H9 (cell line): ENCODE measurements around the gene BTBD6. TPM values are rescaled to one million over a fixed set of nuclear protein-coding genes. Genes with fewer than 3 reads are reported as not detected.

Experiments used
- DNase-seq: peaks from one replicate; pipeline ENCODE4 v3.0.0-alpha.2; 2017
- H2AFZ ChIP-seq: one replicate; pipeline ENCODE4 v1.6.1; 2013; ENCODE audit warnings: mild to moderate bottlenecking, low read length, control low read depth, moderate library complexity
- H2AK5ac ChIP-seq: 2 replicates; pipeline ENCODE4 v1.6.1; 2013; ENCODE audit warnings: low read length, control low read depth, mixed read lengths; ENCODE audit not compliant: insufficient read length
- H2BK120ac ChIP-seq: one replicate; pipeline ENCODE4 v1.6.1; 2013; ENCODE audit warnings: low read depth, mild to moderate bottlenecking, low read length, control low read depth, inconsistent platforms; ENCODE audit not compliant: poor library complexity, severe bottlenecking
- H2BK12ac ChIP-seq: 2 replicates; pipeline ENCODE4 v1.6.1; 2013; ENCODE audit warnings: low read length, control low read depth, mixed read lengths, low read depth; ENCODE audit not compliant: insufficient read length
- H2BK15ac ChIP-seq: 2 replicates; pipeline ENCODE4 v1.6.1; 2013; ENCODE audit warnings: low read depth, low read length, control low read depth
- H2BK20ac ChIP-seq: one replicate; pipeline ENCODE4 v1.6.1; 2013; ENCODE audit warnings: low read depth, mild to moderate bottlenecking, low read length, control low read depth, inconsistent platforms; ENCODE audit not compliant: poor library complexity, severe bottlenecking
- H2BK5ac ChIP-seq: 2 replicates; pipeline ENCODE4 v1.6.1; 2013; ENCODE audit warnings: low read length, control low read depth, mixed read lengths; ENCODE audit not compliant: insufficient read length
- H3K14ac ChIP-seq: 2 replicates; pipeline ENCODE4 v1.6.1; 2013; ENCODE audit warnings: low read length, control low read depth; ENCODE audit not compliant: insufficient read depth
- H3K18ac ChIP-seq: 2 replicates; pipeline ENCODE4 v1.6.1; 2013; ENCODE audit warnings: low read depth, mild to moderate bottlenecking, mixed read lengths, low read length, control low read depth; ENCODE audit not compliant: insufficient read length
- H3K23ac ChIP-seq: 2 replicates; pipeline ENCODE4 v1.6.1; 2013; ENCODE audit warnings: low read length, control low read depth, mixed read lengths, low read depth; ENCODE audit not compliant: insufficient read length
- H3K23me2 ChIP-seq: 2 replicates; pipeline ENCODE4 v1.6.1; 2013; ENCODE audit warnings: low read depth, mild to moderate bottlenecking, mixed read lengths, low read length, control low read depth; ENCODE audit not compliant: insufficient read length, poor library complexity, severe bottlenecking
- H3K27ac ChIP-seq: 2 replicates; pipeline ENCODE4 v1.5.1; 2013; ENCODE audit warnings: low read length, control low read depth, mixed read lengths, low read depth; ENCODE audit not compliant: insufficient read length
- H3K27me3 ChIP-seq: 2 replicates; pipeline ENCODE4 v1.6.1; 2013; ENCODE audit warnings: low read length, control low read depth, inconsistent platforms; ENCODE audit not compliant: insufficient read depth
- H3K4ac ChIP-seq: 2 replicates; pipeline ENCODE4 v1.6.1; 2013; ENCODE audit warnings: low read depth, mild to moderate bottlenecking, control low read depth, inconsistent platforms, low read length, moderate library complexity
- H3K4me1 ChIP-seq: 2 replicates; pipeline ENCODE4 v1.6.1; 2013; ENCODE audit warnings: low read length, control low read depth, inconsistent platforms; ENCODE audit not compliant: insufficient read depth
- H3K4me2 ChIP-seq: 2 replicates; pipeline ENCODE4 v1.6.1; 2013; ENCODE audit warnings: low read length, control low read depth, mixed read lengths; ENCODE audit not compliant: insufficient read length, insufficient read depth
- H3K56ac ChIP-seq: 2 replicates; pipeline ENCODE4 v1.6.1; 2013; ENCODE audit warnings: low read depth, mild to moderate bottlenecking, mixed read lengths, low read length, control low read depth; ENCODE audit not compliant: insufficient read length
- H3K79me1 ChIP-seq: 2 replicates; pipeline ENCODE4 v1.6.1; 2013; ENCODE audit warnings: low read depth, mild to moderate bottlenecking, moderate library complexity, low read length, control low read depth, inconsistent platforms; ENCODE audit not compliant: insufficient read depth, poor library complexity, severe bottlenecking
- H3K79me2 ChIP-seq: 2 replicates; pipeline ENCODE4 v1.6.1; 2013; ENCODE audit warnings: low read length, control low read depth, inconsistent platforms; ENCODE audit not compliant: insufficient read depth
- H3K9ac ChIP-seq: 2 replicates; pipeline ENCODE4 v1.6.1; 2013; ENCODE audit warnings: low read length, control low read depth, mixed read lengths; ENCODE audit not compliant: insufficient read length; ENCODE audit errors: extremely low read depth
- H3K9me3 ChIP-seq: one replicate; pipeline ENCODE4 v1.6.1; 2013; ENCODE audit warnings: low read depth, low read length, inconsistent platforms; ENCODE audit not compliant: control insufficient read depth
- H3T11ph ChIP-seq: one replicate; pipeline ENCODE4 v1.6.1; 2013; ENCODE audit warnings: mild to moderate bottlenecking, low read length, control low read depth, inconsistent platforms
- H4K20me1 ChIP-seq: one replicate; pipeline ENCODE4 v1.6.1; 2013; ENCODE audit not compliant: control insufficient read depth, insufficient read length, insufficient read depth
- H4K5ac ChIP-seq: 2 replicates; pipeline ENCODE4 v1.6.1; 2013; ENCODE audit warnings: low read depth, mild to moderate bottlenecking, mixed read lengths, low read length, control low read depth; ENCODE audit not compliant: insufficient read length
- H4K8ac ChIP-seq: replicated peaks from 2 replicates; pipeline ENCODE4 v1.6.1; 2013; ENCODE audit warnings: low read length, control low read depth, mixed read lengths, low read depth; ENCODE audit not compliant: insufficient read length
- H4K91ac ChIP-seq: 2 replicates; pipeline ENCODE4 v1.6.1; 2013; ENCODE audit warnings: low read depth, mild to moderate bottlenecking, moderate library complexity, mixed read lengths, low read length, control low read depth; ENCODE audit not compliant: insufficient read length
- H3K27ac Mint-ChIP-seq, 3 experiments: 2 replicates in 2 of 3; 3 replicates in 1 of 3; pipeline ENCODE4 v1.8.0; 2020 to 2021; ENCODE audit warnings: mixed read lengths in 3 of 3, mild to moderate bottlenecking in 1 of 3, moderate library complexity in 1 of 3
- H3K27me3 Mint-ChIP-seq: 2 replicates; pipeline ENCODE4 v1.8.0; 2021; ENCODE audit warnings: low read depth, mild to moderate bottlenecking, moderate library complexity, mixed read lengths
- H3K36me3 Mint-ChIP-seq, 3 experiments: 2 replicates in 2 of 3; 3 replicates in 1 of 3; pipeline ENCODE4 v1.8.0; 2020 to 2021; ENCODE audit warnings: low read depth in 3 of 3, mixed read lengths in 3 of 3; ENCODE audit not compliant: insufficient read depth in 1 of 3
- H3K4me1 Mint-ChIP-seq, 2 experiments: 2 replicates each; pipeline ENCODE4 v1.8.0; 2020; ENCODE audit warnings: mixed read lengths in 2 of 2
- H3K4me3 Mint-ChIP-seq, 2 experiments: 2 replicates in 1 of 2; 3 replicates in 1 of 2; pipeline ENCODE4 v1.8.0; 2020 to 2021; ENCODE audit warnings: mild to moderate bottlenecking in 2 of 2, mixed read lengths in 2 of 2, moderate library complexity in 1 of 2
- H3K9me3 Mint-ChIP-seq, 2 experiments: 2 replicates in 1 of 2; 3 replicates in 1 of 2; pipeline ENCODE4 v1.8.0; 2020; ENCODE audit warnings: mild to moderate bottlenecking in 2 of 2, mixed read lengths in 2 of 2, moderate library complexity in 1 of 2
- WGBS: extraction: QIAGEN DNeasy Blood & Tissue Kit; methylation state at CpG from one replicate; pipeline ENCODE4 v1.1.7; 2013; ENCODE audit warnings: missing lambda C conversion rate, low lambda C conversion rate, mixed read lengths; ENCODE audit not compliant: insufficient read length; ENCODE audit errors: extremely low coverage; 5-methylcytosine and 5-hydroxymethylcytosine counted together
- total RNA-seq: library from RNA; stranded (reverse); gene quantifications from 2 replicates; pipeline ENCODE4 v1.2.1, GENCODE V29; 2021
- TF ChIP-seq, protein P1 (sequence below): fragments of 200-600 bp; sonication (generic); conservative IDR thresholded peaks from 3 replicates; pipeline ENCODE4 v1.8.0; 2021; ENCODE audit warnings: antibody characterized with exemption, mild to moderate bottlenecking

BTBD6 gene
- total RNA-seq, 1 experiment from 2014 or later, result 23.3 TPM

DNA sequence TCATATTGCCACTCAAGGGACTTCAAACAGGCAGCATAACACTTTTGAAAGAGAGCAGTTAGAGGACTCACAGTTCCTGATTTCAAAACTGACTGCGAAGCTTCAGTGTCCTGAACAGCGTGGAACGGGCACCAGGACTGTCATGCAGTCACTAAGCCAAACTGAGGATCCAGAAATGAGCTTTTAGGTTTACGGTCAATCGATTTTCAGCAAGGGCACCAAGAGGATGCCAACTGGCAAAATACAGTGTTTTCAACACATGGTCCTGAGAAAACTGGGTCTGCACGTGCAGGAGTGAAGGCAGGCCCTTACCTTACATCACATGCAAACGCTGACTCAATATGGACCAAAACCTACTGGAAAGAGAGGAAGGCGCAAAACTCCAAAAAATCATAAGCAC lies 36.8 kb downstream of the BTBD6 start:
- WGBS, result no CpG with 5 or more reads among the region's 8 CpGs
- Histone ChIP-seq H3K4ac (no peak overlapping the region), H4K8ac (no peak overlapping the region), H2BK12ac (no peak overlapping the region), H3T11ph (no peak overlapping the region), H4K20me1 (no peaks in the 10 kb centered on the region), H2AK5ac (no peak overlapping the region), H3K56ac (no peak overlapping the region), H3K9me3 (no peaks in the 10 kb centered on the region), H3K14ac (no peak overlapping the region), H3K4me1 (no peaks in the 10 kb centered on the region), H2BK5ac (no peak overlapping the region), H3K27ac (no peak overlapping the region), H2BK15ac (no peak overlapping the region), H3K79me1 (peaks cover 3% of the 10 kb centered on the region), H3K4me2 (no peak overlapping the region), H3K79me2 (peaks cover 3% of the 10 kb centered on the region; the same call in 1 of the 2 replicates), H3K27me3 (no peaks in the 10 kb centered on the region), H3K23ac (no peak overlapping the region), H2AFZ (no peak overlapping the region), H4K91ac (no peak overlapping the region), H3K23me2 (no peaks in the 10 kb centered on the region), H2BK20ac (no peak overlapping the region), H4K5ac (no peak overlapping the region), H3K9ac (no peak overlapping the region), H3K18ac (no peak overlapping the region), H2BK120ac (no peak overlapping the region)
- TF ChIP-seq, protein P1, sequence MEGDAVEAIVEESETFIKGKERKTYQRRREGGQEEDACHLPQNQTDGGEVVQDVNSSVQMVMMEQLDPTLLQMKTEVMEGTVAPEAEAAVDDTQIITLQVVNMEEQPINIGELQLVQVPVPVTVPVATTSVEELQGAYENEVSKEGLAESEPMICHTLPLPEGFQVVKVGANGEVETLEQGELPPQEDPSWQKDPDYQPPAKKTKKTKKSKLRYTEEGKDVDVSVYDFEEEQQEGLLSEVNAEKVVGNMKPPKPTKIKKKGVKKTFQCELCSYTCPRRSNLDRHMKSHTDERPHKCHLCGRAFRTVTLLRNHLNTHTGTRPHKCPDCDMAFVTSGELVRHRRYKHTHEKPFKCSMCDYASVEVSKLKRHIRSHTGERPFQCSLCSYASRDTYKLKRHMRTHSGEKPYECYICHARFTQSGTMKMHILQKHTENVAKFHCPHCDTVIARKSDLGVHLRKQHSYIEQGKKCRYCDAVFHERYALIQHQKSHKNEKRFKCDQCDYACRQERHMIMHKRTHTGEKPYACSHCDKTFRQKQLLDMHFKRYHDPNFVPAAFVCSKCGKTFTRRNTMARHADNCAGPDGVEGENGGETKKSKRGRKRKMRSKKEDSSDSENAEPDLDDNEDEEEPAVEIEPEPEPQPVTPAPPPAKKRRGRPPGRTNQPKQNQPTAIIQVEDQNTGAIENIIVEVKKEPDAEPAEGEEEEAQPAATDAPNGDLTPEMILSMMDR, result no peak
- no peaks in the 10 kb centered on the region for H3K27me3 Mint-ChIP-seq
- no peaks in the 10 kb centered on the region for H3K9me3 Mint-ChIP-seq
- H3K4me3 Mint-ChIP-seq, result no peak overlapping the region
- DNase-seq, result no peak
- peaks cover 13 to 20% of the 10 kb centered on the region in 2 experiments for H3K4me1 Mint-ChIP-seq
- H3K27ac Mint-ChIP-seq, result no peak overlapping the region
- H3K36me3 Mint-ChIP-seq, result peaks cover 0 to 8% (median 0%) of the 10 kb centered on the region in 3 experiments; a peak in 3 of 7 replicates
